Raji (cell line): Measurements from ENCODE around the gene GPR37L1.

ENCODE experiments used
- POLR2A ChIP-seq: IDR thresholded peaks from 2 replicates; pipeline ENCODE4 v1.6.1; 2011; ENCODE audit warnings: low read depth, low read length, control low read depth; ENCODE audit not compliant: insufficient read depth

The GPR37L1 gene

GRCh38 chr1:202125611-202126010, 2.9 kb downstream of the GPR37L1 start:
- TF ChIP-seq POLR2A: no peak

- no peak for TF ChIP-seq POLR2A
Observed at GRCh38 chr1:202126426-202126825, 3.7 kb downstream of the GPR37L1 start.

DNA sequence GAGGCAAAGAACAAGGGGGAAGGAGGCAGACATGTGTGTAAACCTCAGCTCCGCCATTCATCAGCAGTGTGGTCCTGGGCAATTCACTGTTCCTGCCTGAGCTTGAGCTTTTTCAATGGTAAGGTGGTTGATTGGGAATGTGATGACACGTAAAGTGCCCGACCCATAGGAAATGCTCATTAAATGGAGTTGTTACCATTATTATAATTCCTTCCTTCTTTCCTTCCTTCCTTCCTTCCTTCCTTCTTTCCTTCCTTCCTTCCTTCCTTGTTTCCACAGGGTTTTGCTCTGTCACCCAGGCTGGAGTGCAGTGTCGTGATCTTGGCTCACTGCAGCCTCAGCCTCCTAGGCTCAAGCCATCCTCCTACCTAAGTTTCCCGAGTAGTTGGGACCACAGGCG, 4.3 kb downstream of the GPR37L1 start:
- no peak for TF ChIP-seq POLR2A

DNA sequence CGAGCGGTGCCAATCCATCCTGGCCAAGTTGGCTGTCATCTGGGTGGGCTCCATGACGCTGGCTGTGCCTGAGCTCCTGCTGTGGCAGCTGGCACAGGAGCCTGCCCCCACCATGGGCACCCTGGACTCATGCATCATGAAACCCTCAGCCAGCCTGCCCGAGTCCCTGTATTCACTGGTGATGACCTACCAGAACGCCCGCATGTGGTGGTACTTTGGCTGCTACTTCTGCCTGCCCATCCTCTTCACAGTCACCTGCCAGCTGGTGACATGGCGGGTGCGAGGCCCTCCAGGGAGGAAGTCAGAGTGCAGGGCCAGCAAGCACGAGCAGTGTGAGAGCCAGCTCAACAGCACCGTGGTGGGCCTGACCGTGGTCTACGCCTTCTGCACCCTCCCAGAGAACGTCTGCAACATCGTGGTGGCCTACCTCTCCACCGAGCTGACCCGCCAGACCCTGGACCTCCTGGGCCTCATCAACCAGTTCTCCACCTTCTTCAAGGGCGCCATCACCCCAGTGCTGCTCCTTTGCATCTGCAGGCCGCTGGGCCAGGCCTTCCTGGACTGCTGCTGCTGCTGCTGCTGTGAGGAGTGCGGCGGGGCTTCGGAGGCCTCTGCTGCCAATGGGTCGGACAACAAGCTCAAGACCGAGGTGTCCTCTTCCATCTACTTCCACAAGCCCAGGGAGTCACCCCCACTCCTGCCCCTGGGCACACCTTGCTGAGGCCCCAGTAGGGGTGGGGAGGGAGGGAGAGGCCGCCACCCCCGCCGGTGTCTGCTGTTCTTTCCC, 5.3 kb downstream of the GPR37L1 start:
- TF ChIP-seq POLR2A: no peak

DNA sequence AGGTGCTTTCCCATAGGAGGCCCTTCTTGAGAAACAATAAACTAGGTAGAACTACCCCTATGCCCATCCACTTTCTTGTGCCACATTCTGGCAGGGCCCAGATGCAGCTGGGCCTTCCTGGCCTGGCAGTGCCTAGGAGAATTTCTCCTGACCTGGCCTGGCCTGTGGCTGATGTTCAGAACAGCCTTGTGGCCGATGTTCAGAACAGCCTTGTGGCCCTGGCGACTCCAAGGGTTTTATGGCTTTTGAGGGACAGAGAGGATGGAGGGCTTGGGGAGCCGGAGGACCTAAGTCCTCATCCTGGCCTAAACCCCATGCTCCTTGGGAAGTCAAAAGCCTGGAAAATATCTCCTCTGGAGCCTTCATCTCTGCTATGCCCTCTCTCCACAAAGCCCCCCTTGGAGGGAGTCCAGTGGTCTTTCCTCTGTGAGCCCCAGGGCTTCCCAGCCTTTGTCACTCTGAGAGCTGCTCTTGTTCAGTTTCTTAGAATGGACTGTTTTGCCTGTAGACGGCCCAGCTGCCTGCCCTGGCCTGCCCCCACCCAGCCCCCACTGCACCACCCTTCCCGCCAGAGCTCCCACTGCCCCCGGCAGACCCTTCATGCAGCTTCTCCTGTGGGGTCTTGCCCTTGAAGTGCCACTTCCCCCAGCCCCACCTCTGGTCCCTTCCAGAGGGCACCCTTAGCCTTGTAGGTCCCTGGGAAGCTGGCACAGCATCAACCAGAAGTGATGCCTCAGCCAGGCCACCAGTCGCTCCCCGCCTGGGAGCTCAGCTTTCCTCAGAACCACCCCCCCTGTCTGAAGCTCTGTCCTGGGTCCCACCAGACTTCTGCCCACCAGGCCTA, 7.0 kb downstream of the GPR37L1 start:
- no peak for TF ChIP-seq POLR2A

DNA sequence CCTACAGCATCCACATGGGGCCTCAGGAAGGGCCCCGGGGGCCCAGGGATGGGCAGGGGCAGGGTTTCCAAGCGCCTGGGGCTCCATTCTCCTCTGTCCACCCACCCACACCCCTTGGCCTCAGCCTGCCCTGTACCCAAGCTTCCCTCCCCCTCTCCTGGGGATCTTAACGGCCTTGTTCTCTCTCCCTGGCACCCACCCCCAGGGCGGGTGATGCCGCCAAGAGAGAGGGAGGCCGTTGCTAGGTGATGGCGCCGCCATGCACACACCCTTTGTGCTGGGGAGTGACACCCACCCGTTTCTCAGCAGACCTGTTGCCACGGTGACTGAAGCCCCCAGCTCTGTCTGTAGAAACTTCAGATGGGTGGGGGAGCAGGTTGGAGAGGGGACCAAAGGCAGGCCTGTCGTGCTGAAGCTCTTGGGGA, 7.6 kb downstream of the GPR37L1 start:
- no peak for TF ChIP-seq POLR2A

DNA sequence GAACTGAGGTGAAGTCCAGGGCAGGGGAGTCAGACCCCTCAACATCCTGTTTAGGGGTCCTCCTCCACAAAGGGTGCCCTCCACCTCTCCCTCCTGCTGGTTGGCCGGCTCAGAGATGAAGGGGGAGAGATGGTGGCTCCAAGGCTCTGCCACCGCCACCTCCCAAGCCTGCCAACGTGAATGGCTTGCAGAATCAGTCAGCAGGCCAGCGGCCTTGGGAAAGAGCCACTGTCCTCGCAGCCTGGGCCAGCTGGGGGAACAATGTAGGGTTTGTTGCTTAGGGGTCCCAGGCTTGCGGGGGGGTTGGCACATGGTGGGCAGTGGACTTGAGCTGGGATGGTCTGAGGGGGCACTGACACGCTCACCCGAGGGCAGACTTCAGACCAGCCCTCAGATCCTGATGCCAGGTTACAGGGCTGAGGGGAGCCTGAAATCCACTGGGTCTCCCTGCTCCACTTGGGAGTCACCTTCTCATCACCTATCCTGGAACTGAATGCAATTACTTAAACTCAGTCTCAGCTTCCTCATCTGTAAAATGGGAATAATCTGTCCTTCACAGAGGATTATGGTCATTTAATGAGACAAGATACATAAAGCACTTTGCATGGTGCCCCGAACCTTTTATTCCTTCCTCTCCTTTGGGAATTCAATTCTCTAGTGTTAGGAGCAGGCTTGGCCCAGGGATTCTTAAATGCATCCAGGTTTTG, 8.3 kb downstream of the GPR37L1 start:
- TF ChIP-seq POLR2A: no peak

GRCh38 chr1:202131956-202132821, 9.5 kb downstream of the GPR37L1 start:
- TF ChIP-seq POLR2A: no peak

DNA sequence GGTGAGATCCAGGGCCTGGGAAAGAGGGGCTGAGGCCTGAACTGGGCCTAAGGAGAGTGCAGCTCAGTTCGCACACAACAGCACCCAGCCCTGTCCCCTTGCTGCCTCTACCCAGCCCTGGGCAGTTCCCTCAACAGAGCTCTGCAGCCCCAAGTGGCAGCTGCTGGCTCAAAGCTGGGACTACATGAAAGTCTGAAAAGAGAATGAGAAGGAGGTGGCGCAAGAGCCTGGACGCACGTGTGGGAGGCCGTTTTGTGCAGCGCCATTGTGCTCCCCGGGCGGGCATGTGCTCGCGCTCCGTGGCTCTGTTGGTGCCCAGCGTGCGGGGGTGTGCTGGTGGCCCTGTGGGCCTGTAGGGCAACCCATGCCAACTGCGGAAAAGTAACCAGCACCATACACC, 10.3 kb downstream of the GPR37L1 start:
- TF ChIP-seq POLR2A: no peak

DNA sequence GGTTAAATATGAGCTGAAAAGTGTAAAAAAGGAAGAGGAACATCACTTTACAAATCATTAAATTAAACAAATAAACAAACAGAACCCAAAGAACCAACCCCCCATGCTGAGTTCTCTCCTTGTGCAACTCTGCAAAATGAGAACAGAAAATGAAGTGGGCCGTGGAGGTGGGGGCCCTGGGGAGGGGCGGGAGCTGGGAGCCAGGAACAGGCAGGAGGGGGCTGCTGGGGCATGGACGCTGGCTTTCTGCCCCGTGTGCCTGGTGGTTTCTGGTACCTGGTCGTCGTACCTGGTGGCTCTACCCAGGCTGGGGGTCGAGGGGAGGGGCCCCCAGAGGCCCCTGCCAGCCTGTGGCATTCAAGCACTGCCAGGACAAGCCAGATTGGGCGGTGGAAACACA, 10.8 kb downstream of the GPR37L1 start:
- TF ChIP-seq POLR2A: no peak

DNA sequence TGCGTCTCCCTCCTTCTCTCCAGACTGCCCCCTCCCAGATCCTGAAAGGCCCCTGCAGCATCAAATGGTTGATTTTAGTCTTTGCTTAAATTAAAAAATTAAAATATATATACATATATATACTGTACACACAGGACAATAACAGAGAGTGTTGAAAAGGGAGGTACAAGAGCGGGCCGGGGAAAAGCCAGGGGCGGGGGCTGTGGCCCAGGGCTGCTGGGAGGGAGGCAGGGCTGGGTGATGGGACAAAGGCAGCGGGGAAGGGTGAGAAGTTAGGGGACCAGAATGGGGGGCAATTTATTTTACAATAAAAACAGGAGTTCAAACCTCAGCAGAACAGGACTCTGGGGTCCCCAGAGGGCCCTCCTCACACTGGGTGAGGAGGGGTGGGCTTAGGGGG, 11.3 kb downstream of the GPR37L1 start:
- TF ChIP-seq POLR2A: no peak

DNA sequence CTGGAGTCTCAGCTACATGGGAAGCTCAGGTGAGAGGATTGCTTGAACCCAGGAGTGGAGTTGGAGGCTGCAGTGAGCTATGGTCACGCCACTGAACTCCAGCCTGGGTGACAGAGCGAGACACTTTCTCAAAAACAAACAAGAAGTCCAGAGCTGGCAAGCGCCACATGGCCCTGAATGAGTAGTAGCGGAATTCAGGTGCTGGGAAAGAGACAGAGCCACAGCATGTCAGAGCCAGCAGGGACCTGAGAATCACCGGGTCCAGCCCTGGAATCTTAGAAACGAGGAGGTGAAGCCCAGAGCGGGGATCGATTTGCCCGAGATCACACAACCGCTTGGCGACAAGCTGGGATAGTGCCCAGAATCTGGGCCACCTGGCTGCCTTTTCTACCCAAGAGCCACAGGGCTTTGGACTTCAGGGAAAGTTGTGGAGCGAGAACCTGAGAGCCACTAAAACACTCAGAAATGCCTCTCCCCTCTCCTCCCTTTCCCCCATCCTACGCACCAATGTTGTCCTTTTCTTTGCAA, 12.0 kb downstream of the GPR37L1 start:
- no peak for TF ChIP-seq POLR2A

DNA sequence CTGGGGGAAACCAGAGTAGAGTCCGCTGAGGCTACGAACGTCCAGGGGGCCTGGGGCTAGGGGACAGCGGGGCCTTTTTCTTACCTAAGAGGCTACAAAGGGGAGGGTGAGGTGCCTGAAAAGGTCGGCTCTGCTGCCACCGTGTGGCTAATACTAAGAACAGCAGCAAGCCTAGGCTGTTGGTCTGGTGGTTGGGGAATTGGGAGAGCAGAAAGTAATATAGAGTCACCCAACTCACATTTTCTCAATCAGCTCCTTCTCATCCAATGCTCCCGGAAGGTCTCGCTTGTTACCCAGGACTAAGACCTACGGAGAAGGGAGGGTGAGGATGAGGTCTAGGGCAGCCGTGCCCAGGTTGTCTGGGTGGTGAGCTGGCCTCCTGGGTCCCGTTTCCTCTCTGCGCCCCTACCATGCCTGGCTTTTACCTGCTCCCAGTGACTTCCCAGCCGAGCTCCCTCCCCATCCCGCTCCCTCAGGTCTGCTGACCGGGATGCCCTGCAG, 12.6 kb downstream of the GPR37L1 start:
- TF ChIP-seq POLR2A: no peak

GRCh38 chr1:202140833-202141232, 18.1 kb downstream of the GPR37L1 start:
- no peak for TF ChIP-seq POLR2A
